Measurements from ENCODE around the gene EOLA2.
"Not testable (repeated sequence)": the region's sequence is repeated elsewhere in the genome, so short reads cannot be mapped to it uniquely, and the experiment has no call there.

EOLA2 gene

GRCh38 chrX:149939655-149939904 is 1.3 kb upstream of the EOLA2 start:
- Histone ChIP-seq H3K4me1 (ENCODE audit: control insufficient read depth, insufficient read depth, low read depth, low read length) (peaks cover 5% of the 10 kb centered on the region), H2BK120ac (ENCODE audit: low read depth, low read length) (peak overlapping the region; percentile 64), H3K23ac (ENCODE audit: low read length in 2 of 2) (no peak overlapping the region), H3K27me3 (ENCODE audit: control insufficient read depth in 1 of 2, insufficient read depth in 1 of 2, low read length in 2 of 2) (no peaks in the 10 kb centered on the region), H3K79me1 (replicated peaks; ENCODE audit: low read length, poor library complexity, severe bottlenecking) (peaks cover 1% of the 10 kb centered on the region), H3K9ac (ENCODE audit: low read length) (peak overlapping the region; percentile 89), H3K4me2 (ENCODE audit: low read length, poor library complexity, severe bottlenecking) (peak overlapping the region; percentile 28), H4K8ac (ENCODE audit: low read length) (peak overlapping the region; percentile 52), H3K18ac (ENCODE audit: low read depth in 1 of 2, low read length in 2 of 2) (peak overlapping the region in 1 of 2 experiments; percentile 87), H2BK15ac (ENCODE audit: low read depth, poor library complexity, severe bottlenecking) (no peak overlapping the region), H3K4ac (ENCODE audit: low read depth in 1 of 2, low read length in 2 of 2) (peak overlapping the region; percentile 51 to 64), H2AFZ (ENCODE audit: low read depth, low read length) (no peak overlapping the region), H2BK12ac (ENCODE audit: low read length in 2 of 2) (no peak overlapping the region), H2BK5ac (ENCODE audit: low read depth, low read length, poor library complexity, severe bottlenecking) (peak overlapping the region; percentile 96), H2AK5ac (ENCODE audit: low read length, severe bottlenecking) (no peak overlapping the region), H3K14ac (ENCODE audit: low read length in 2 of 2) (no peak overlapping the region), H3K36me3 (ENCODE audit: control insufficient read depth in 1 of 2, insufficient read depth in 2 of 2, low read depth in 1 of 2, low read length in 2 of 2) (peaks cover 3 to 5% of the 10 kb centered on the region in 2 experiments), H3K27ac (ENCODE audit: low read length, poor library complexity, severe bottlenecking) (peak overlapping the region; percentile 99), H3K4me3 (ENCODE audit: insufficient read depth in 1 of 2, low read depth in 1 of 2, low read length in 2 of 2) (peak overlapping the region; percentile 62 to 69), H3K9me3 (ENCODE audit: control insufficient read depth, low read length) (no peaks in the 10 kb centered on the region), H4K91ac (ENCODE audit: low read length) (no peak overlapping the region)
- no peak for DNase-seq
- 0% methylated on average over 8 of the region's 17 CpGs for WGBS

DNA sequence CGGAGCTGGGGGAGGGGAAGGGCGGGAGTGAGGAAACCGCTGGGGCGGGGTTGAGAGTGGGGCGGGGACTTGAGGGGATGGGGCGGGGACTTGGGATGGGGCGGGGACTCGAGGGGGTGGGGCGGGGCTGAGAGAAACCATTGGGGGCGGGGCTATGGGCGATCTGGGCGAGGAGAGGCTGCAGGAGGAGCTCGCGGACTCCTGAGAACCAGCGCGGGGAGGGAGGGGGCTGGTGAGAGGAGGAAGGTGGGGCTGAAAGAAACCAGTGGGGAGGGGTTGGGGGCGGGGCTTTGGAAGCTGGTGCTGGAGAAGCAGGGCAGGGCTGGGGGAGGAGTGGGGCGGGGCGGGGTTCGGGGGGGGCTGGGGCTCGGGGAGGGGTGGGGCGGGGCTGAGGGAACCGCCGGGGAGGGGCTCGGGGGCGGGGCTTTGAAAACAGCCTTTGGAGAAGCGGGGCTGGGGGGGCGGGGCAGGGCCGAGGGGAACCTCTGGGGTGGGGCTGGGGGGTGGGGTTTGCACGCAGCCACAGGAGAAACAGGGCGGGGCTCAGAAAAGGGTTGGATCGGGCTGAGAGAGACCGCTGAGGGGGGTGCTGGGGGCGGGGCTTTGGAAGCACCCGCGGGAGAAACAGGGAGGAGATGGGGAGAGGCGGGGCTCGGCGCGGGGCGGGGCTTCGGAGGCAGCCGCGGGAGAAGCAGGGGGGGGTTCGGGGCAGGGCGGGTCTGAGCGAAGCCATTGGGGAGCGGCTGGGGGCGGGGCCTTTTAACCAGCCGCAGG is 777 bp upstream of the EOLA2 start:
- Histone ChIP-seq H3K9me3 (ENCODE audit: control insufficient read depth, low read length) (no peaks in the 10 kb centered on the region), H3K18ac (ENCODE audit: low read depth in 1 of 2, low read length in 2 of 2) (peak overlapping the region in 1 of 2 experiments; percentile 52), H3K27ac (ENCODE audit: low read length, poor library complexity, severe bottlenecking) (peak overlapping the region; percentile 96), H2BK15ac (ENCODE audit: low read depth, poor library complexity, severe bottlenecking) (no peak overlapping the region), H2BK5ac (ENCODE audit: low read depth, low read length, poor library complexity, severe bottlenecking) (no peak overlapping the region), H3K23ac (ENCODE audit: low read length in 2 of 2) (no peak overlapping the region), H3K4ac (ENCODE audit: low read depth in 1 of 2, low read length in 2 of 2) (no peak overlapping the region), H3K4me1 (ENCODE audit: control insufficient read depth, insufficient read depth, low read depth, low read length) (peaks cover 5% of the 10 kb centered on the region), H3K14ac (ENCODE audit: low read length in 2 of 2) (no peak overlapping the region), H2BK12ac (ENCODE audit: low read length in 2 of 2) (no peak overlapping the region), H2AFZ (ENCODE audit: low read depth, low read length) (no peak overlapping the region), H2AK5ac (ENCODE audit: low read length, severe bottlenecking) (no peak overlapping the region), H3K36me3 (ENCODE audit: control insufficient read depth in 1 of 2, insufficient read depth in 2 of 2, low read depth in 1 of 2, low read length in 2 of 2) (peaks cover 2 to 10% of the 10 kb centered on the region in 2 experiments), H2BK120ac (ENCODE audit: low read depth, low read length) (no peak overlapping the region), H4K91ac (ENCODE audit: low read length) (no peak overlapping the region), H3K4me2 (ENCODE audit: low read length, poor library complexity, severe bottlenecking) (no peak overlapping the region), H3K79me1 (replicated peaks; ENCODE audit: low read length, poor library complexity, severe bottlenecking) (peaks cover 1% of the 10 kb centered on the region), H3K9ac (ENCODE audit: low read length) (peak overlapping the region; percentile 97), H4K8ac (ENCODE audit: low read length) (no peak overlapping the region), H3K4me3 (ENCODE audit: insufficient read depth in 1 of 2, low read depth in 1 of 2, low read length in 2 of 2) (no peak overlapping the region), H3K27me3 (ENCODE audit: control insufficient read depth in 1 of 2, insufficient read depth in 1 of 2, low read length in 2 of 2) (no peaks in the 10 kb centered on the region)
- peak; percentile 92 for DNase-seq
- 1% methylated on average over 15 of the region's 50 CpGs for WGBS

DNA sequence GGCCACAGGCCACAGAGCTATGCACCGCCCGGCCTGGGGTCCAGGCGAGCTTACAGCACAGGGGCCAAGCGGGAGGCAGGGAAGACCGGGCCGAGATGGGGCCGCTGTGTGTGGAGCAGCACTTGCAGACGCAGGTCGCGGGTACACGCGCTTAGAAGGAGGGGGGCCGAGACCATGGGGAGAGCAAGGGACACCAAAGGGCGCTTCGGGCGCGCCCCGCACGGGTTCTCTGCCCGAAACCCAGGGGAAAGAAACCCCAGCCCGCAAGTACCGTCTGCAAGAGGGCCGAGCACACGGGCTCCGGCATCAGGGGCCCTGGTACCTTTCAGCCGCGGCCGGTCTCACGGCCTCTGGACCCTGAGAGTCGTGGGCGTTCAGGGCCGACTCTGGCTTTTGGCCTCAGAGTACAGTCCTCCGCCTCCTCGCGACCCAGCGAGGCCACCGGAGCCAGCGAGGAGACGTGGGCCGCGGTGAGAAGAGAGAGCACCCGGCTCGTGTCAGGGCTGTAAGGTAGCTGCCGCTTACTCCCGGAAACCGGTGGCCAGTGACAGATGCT is 342 bp downstream of the EOLA2 start:
- Histone ChIP-seq H3K36me3 (ENCODE audit: control insufficient read depth in 1 of 2, insufficient read depth in 2 of 2, low read depth in 1 of 2, low read length in 2 of 2) (peaks cover 0 to 12% of the 10 kb centered on the region in 2 experiments), H3K27me3 (ENCODE audit: control insufficient read depth in 1 of 2, insufficient read depth in 1 of 2, low read length in 2 of 2) (no peaks in the 10 kb centered on the region), H2BK5ac (ENCODE audit: low read depth, low read length, poor library complexity, severe bottlenecking) (no peak overlapping the region), H3K4me1 (ENCODE audit: control insufficient read depth, insufficient read depth, low read depth, low read length) (peaks cover 5% of the 10 kb centered on the region), H3K79me1 (replicated peaks; ENCODE audit: low read length, poor library complexity, severe bottlenecking) (no peaks in the 10 kb centered on the region), H2BK15ac (ENCODE audit: low read depth, poor library complexity, severe bottlenecking) (no peak overlapping the region), H3K4me2 (ENCODE audit: low read length, poor library complexity, severe bottlenecking) (peak overlapping the region; percentile 84), H3K4me3 (ENCODE audit: insufficient read depth in 1 of 2, low read depth in 1 of 2, low read length in 2 of 2) (peak overlapping the region; percentile 80 to 87), H3K23ac (ENCODE audit: low read length in 2 of 2) (no peak overlapping the region), H4K91ac (ENCODE audit: low read length) (no peak overlapping the region), H3K9ac (ENCODE audit: low read length) (peak overlapping the region; percentile 97), H3K9me3 (ENCODE audit: control insufficient read depth, low read length) (no peaks in the 10 kb centered on the region), H3K18ac (ENCODE audit: low read depth in 1 of 2, low read length in 2 of 2) (peak overlapping the region; percentile 5 to 67), H3K14ac (ENCODE audit: low read length in 2 of 2) (peak overlapping the region in 1 of 2 experiments; percentile 36), H2BK120ac (ENCODE audit: low read depth, low read length) (peak overlapping the region; percentile 49), H2BK12ac (ENCODE audit: low read length in 2 of 2) (no peak overlapping the region), H3K27ac (ENCODE audit: low read length, poor library complexity, severe bottlenecking) (peak overlapping the region; percentile 58), H4K8ac (ENCODE audit: low read length) (peak overlapping the region; percentile 41), H3K4ac (ENCODE audit: low read depth in 1 of 2, low read length in 2 of 2) (peak overlapping the region in 1 of 2 experiments; percentile 30), H2AK5ac (ENCODE audit: low read length, severe bottlenecking) (no peak overlapping the region), H2AFZ (ENCODE audit: low read depth, low read length) (no peak overlapping the region)
- no peak for DNase-seq
- WGBS = 1% methylated on average over 32 of the region's 46 CpGs

- not testable (repeated sequence) for H2BK15ac ChIP-seq (ENCODE audit: low read depth, poor library complexity, severe bottlenecking); H4K8ac ChIP-seq (ENCODE audit: low read length); H3K23ac ChIP-seq (ENCODE audit: low read length in 2 of 2); H3K4me1 ChIP-seq (ENCODE audit: control insufficient read depth, insufficient read depth, low read depth, low read length); H2AFZ ChIP-seq (ENCODE audit: low read depth, low read length); H3K4ac ChIP-seq (ENCODE audit: low read depth in 1 of 2, low read length in 2 of 2); H4K91ac ChIP-seq (ENCODE audit: low read length); H3K18ac ChIP-seq (ENCODE audit: low read depth in 1 of 2, low read length in 2 of 2); H2BK120ac ChIP-seq (ENCODE audit: low read depth, low read length); H3K79me1 ChIP-seq (replicated peaks; ENCODE audit: low read length, poor library complexity, severe bottlenecking); H3K27me3 ChIP-seq (ENCODE audit: control insufficient read depth in 1 of 2, insufficient read depth in 1 of 2, low read length in 2 of 2); H3K27ac ChIP-seq (ENCODE audit: low read length, poor library complexity, severe bottlenecking); H3K14ac ChIP-seq (ENCODE audit: low read length in 2 of 2); H2BK5ac ChIP-seq (ENCODE audit: low read depth, low read length, poor library complexity, severe bottlenecking); H2BK12ac ChIP-seq (ENCODE audit: low read length in 2 of 2); H3K9me3 ChIP-seq (ENCODE audit: control insufficient read depth, low read length); H2AK5ac ChIP-seq (ENCODE audit: low read length, severe bottlenecking)
- H3K9ac ChIP-seq (ENCODE audit: low read length) = peak overlapping the region; percentile 97
- peak overlapping the region; percentile 84 for H3K4me2 ChIP-seq (ENCODE audit: low read length, poor library complexity, severe bottlenecking)
- H3K4me3 ChIP-seq (ENCODE audit: insufficient read depth in 1 of 2, low read depth in 1 of 2, low read length in 2 of 2) = peak overlapping the region; percentile 80 to 87
- WGBS = 79% methylated on average over 4 of the region's 5 CpGs
- DNase-seq = peak; percentile 1
- H3K36me3 ChIP-seq (ENCODE audit: control insufficient read depth in 1 of 2, insufficient read depth in 2 of 2, low read depth in 1 of 2, low read length in 2 of 2) = peaks cover 0 to 12% of the 10 kb centered on the region in 2 experiments
Observed at GRCh38 chrX:149937328-149937727, 963 bp downstream of the EOLA2 start.
